Mesendoderm (in vitro differentiated cells): ENCODE measurements around the gene PPM1N. TPM values are rescaled to one million over a fixed set of nuclear protein-coding genes. Genes with fewer than 3 reads are reported as not detected.

Experiments used
- DNase-seq: peaks from one replicate; pipeline ENCODE4 v3.0.0; 2013
- H2AK5ac ChIP-seq: 2 replicates; pipeline ENCODE4 v1.6.1; 2013; ENCODE audit warnings: low read length, inconsistent platforms
- H2BK120ac ChIP-seq: 2 replicates; pipeline ENCODE4 v1.6.1; 2013; ENCODE audit warnings: low read depth, mild to moderate bottlenecking, low read length, moderate library complexity, mixed read lengths
- H2BK15ac ChIP-seq: replicated peaks from 2 replicates; pipeline ENCODE4 v1.6.1; 2013; ENCODE audit warnings: low read depth, mild to moderate bottlenecking, moderate library complexity
- H2BK5ac ChIP-seq: 2 replicates; pipeline ENCODE4 v1.6.1; 2013; ENCODE audit warnings: low read length, inconsistent platforms
- H3K18ac ChIP-seq: 2 replicates; pipeline ENCODE4 v1.6.1; 2013; ENCODE audit warnings: mild to moderate bottlenecking, low read length, mixed read lengths
- H3K23ac ChIP-seq: one replicate; pipeline ENCODE4 v1.6.1; 2013; ENCODE audit warnings: low read length
- H3K27ac ChIP-seq: 2 replicates; pipeline ENCODE4 v1.5.1; 2013; ENCODE audit warnings: low read depth, mild to moderate bottlenecking, inconsistent platforms, low read length, moderate library complexity
- H3K27me3 ChIP-seq: 2 replicates; pipeline ENCODE4 v1.6.1; 2013; ENCODE audit warnings: low read length, control low read depth, mild to moderate bottlenecking, inconsistent platforms; ENCODE audit not compliant: insufficient read depth, poor library complexity
- H3K36me3 ChIP-seq: 2 replicates; pipeline ENCODE4 v1.6.1; 2013; ENCODE audit warnings: low read length, inconsistent platforms; ENCODE audit not compliant: control insufficient read depth, insufficient read depth
- H3K4ac ChIP-seq: one replicate; pipeline ENCODE4 v1.6.1; 2013; ENCODE audit warnings: low read depth, mild to moderate bottlenecking, low read length, moderate library complexity
- H3K4me1 ChIP-seq: 2 replicates; pipeline ENCODE4 v1.6.1; 2013; ENCODE audit warnings: low read depth, low read length, inconsistent platforms; ENCODE audit not compliant: control insufficient read depth
- H3K4me2 ChIP-seq: 2 replicates; pipeline ENCODE4 v1.6.1; 2013; ENCODE audit warnings: low read length
- H3K4me3 ChIP-seq: 2 replicates; pipeline ENCODE4 v1.5.1; 2013; ENCODE audit warnings: mild to moderate bottlenecking, low read length
- H3K56ac ChIP-seq: one replicate; pipeline ENCODE4 v1.6.1; 2013; ENCODE audit warnings: low read length
- H3K79me1 ChIP-seq: 2 replicates; pipeline ENCODE4 v1.6.1; 2013; ENCODE audit warnings: low read length, inconsistent platforms
- H3K79me2 ChIP-seq: 2 replicates; pipeline ENCODE4 v1.6.1; 2013; ENCODE audit warnings: mild to moderate bottlenecking, low read length; ENCODE audit not compliant: control insufficient read depth, insufficient read depth
- H3K9ac ChIP-seq: 2 replicates; pipeline ENCODE4 v1.6.1; 2013; ENCODE audit warnings: low read length, inconsistent platforms
- H4K5ac ChIP-seq: one replicate; pipeline ENCODE4 v1.6.1; 2013; ENCODE audit warnings: low read length
- H4K8ac ChIP-seq: one replicate; pipeline ENCODE4 v1.6.1; 2013; ENCODE audit warnings: low read depth, mild to moderate bottlenecking, control low read depth, low read length, moderate library complexity
- WGBS: extraction: QIAGEN DNeasy Blood & Tissue Kit; methylation state at CpG from one replicate; pipeline ENCODE4 v1.1.7; 2013; ENCODE audit warnings: low lambda C conversion rate, missing lambda C conversion rate; ENCODE audit not compliant: insufficient coverage; ENCODE audit errors: extremely low coverage; 5-methylcytosine and 5-hydroxymethylcytosine counted together
- polyA plus RNA-seq, 2 experiments: library from polyadenylated mRNA; stranded (reverse); fragments of 200-250 nt; gene quantifications; one replicate each; pipeline ENCODE4 v1.2.3, GENCODE V29; 2013

The PPM1N gene
- polyA plus RNA-seq (2013, experiment 1 of 2), result 12.4 TPM
- polyA plus RNA-seq (2013, experiment 2 of 2), result 12.1 TPM

- H3K9ac ChIP-seq, result peak within 1 kb of the TSS; percentile 63
- H3K4me1 ChIP-seq, result peaks cover 4% of the 10 kb centered on the region
- H2BK5ac ChIP-seq, result no peak within 1 kb of the TSS
- no peak within 1 kb of the TSS for H4K8ac ChIP-seq
- no peaks in the 10 kb centered on the region for H3K79me2 ChIP-seq
- H2BK15ac ChIP-seq, result no peak within 1 kb of the TSS
- DNase-seq, result peak; percentile 67
- WGBS, result no CpG with 5 or more reads among the region's 89 CpGs
- H3K36me3 ChIP-seq, result no peaks in the 10 kb centered on the region
- no peak within 1 kb of the TSS for H4K5ac ChIP-seq
- H3K56ac ChIP-seq, result peak within 1 kb of the TSS; percentile 82
- H3K4me3 ChIP-seq, result peak within 1 kb of the TSS; percentile 9
- H2BK120ac ChIP-seq, result no peak within 1 kb of the TSS
- no peak within 1 kb of the TSS for H2AK5ac ChIP-seq
- H3K4me2 ChIP-seq, result peak within 1 kb of the TSS; percentile 73
- H3K23ac ChIP-seq, result peak within 1 kb of the TSS; percentile 15
- H3K27ac ChIP-seq, result no peak within 1 kb of the TSS
- no peak within 1 kb of the TSS for H3K4ac ChIP-seq
- no peaks in the 10 kb centered on the region for H3K27me3 ChIP-seq
- no peaks in the 10 kb centered on the region for H3K79me1 ChIP-seq
- no peak within 1 kb of the TSS for H3K18ac ChIP-seq
Measured at GRCh38 chr19:45498411-45499195, at the start of gene PPM1N. TSS of gene PPM1N (plus strand) at chr19:45498443. CDS start at chr19:45498473, 30 bp downstream.

- WGBS, result no CpG with 5 or more reads among the region's 7 CpGs
- Histone ChIP-seq H3K4me1 (peaks cover 2% of the 10 kb centered on the region), H2BK5ac (no peak overlapping the region), H3K4me2 (no peak overlapping the region), H3K79me2 (no peaks in the 10 kb centered on the region), H2BK15ac (no peak overlapping the region), H3K18ac (no peak overlapping the region), H3K23ac (no peak overlapping the region), H3K27me3 (no peaks in the 10 kb centered on the region), H3K79me1 (no peaks in the 10 kb centered on the region), H3K4ac (no peak overlapping the region), H3K9ac (no peak overlapping the region), H4K8ac (no peak overlapping the region), H4K5ac (no peak overlapping the region), H3K56ac (no peak overlapping the region), H2AK5ac (no peak overlapping the region), H2BK120ac (no peak overlapping the region), H3K27ac (no peak overlapping the region), H3K36me3 (no peaks in the 10 kb centered on the region), H3K4me3 (no peak overlapping the region)
- DNase-seq, result no peak
Measured at GRCh38 chr19:45448887-45449299, 49.4 kb upstream of the PPM1N start.

- H3K9ac ChIP-seq, result peak overlapping the region; percentile 26
- no peak overlapping the region for H3K4ac ChIP-seq
- peak overlapping the region; percentile 44 for H3K4me2 ChIP-seq
- H3K18ac ChIP-seq, result no peak overlapping the region
- DNase-seq, result no peak
- no peak overlapping the region for H2BK5ac ChIP-seq
- no peaks in the 10 kb centered on the region for H3K79me1 ChIP-seq
- no peak overlapping the region for H2BK15ac ChIP-seq
- H3K36me3 ChIP-seq, result no peaks in the 10 kb centered on the region
- no peak overlapping the region for H3K27ac ChIP-seq
- H3K23ac ChIP-seq, result no peak overlapping the region
- H3K27me3 ChIP-seq, result no peaks in the 10 kb centered on the region
- H2AK5ac ChIP-seq, result no peak overlapping the region
- WGBS, result no CpG with 5 or more reads among the region's 5 CpGs
- H3K4me3 ChIP-seq, result no peak overlapping the region
- H4K8ac ChIP-seq, result no peak overlapping the region
- no peak overlapping the region for H4K5ac ChIP-seq
- no peaks in the 10 kb centered on the region for H3K79me2 ChIP-seq
- H3K4me1 ChIP-seq, result no peaks in the 10 kb centered on the region
- H3K56ac ChIP-seq, result no peak overlapping the region
- no peak overlapping the region for H2BK120ac ChIP-seq
Measured at GRCh38 chr19:45450012-45450333, 48.3 kb upstream of the PPM1N start.

- Histone ChIP-seq H4K5ac (no peak overlapping the region), H3K23ac (no peak overlapping the region), H3K56ac (peak overlapping the region; percentile 80), H3K27ac (no peak overlapping the region), H3K4me2 (peak overlapping the region; percentile 85), H3K27me3 (no peaks in the 10 kb centered on the region), H2AK5ac (no peak overlapping the region), H3K4me1 (no peaks in the 10 kb centered on the region), H4K8ac (no peak overlapping the region), H3K79me1 (no peaks in the 10 kb centered on the region), H3K18ac (no peak overlapping the region), H3K79me2 (no peaks in the 10 kb centered on the region), H3K9ac (peak overlapping the region; percentile 53), H3K36me3 (no peaks in the 10 kb centered on the region), H2BK15ac (no peak overlapping the region), H2BK5ac (no peak overlapping the region), H2BK120ac (no peak overlapping the region), H3K4ac (no peak overlapping the region), H3K4me3 (no peak overlapping the region)
- DNase-seq, result peak; percentile 59
- WGBS, result no CpG with 5 or more reads among the region's 28 CpGs
Measured at GRCh38 chr19:45451131-45451849, 47.0 kb upstream of the PPM1N start.

- Histone ChIP-seq H4K8ac (no peak overlapping the region), H3K27me3 (no peaks in the 10 kb centered on the region), H3K18ac (no peak overlapping the region), H3K56ac (no peak overlapping the region), H3K79me1 (no peaks in the 10 kb centered on the region), H2AK5ac (no peak overlapping the region), H3K23ac (no peak overlapping the region), H4K5ac (no peak overlapping the region), H3K4me2 (no peak overlapping the region), H2BK120ac (no peak overlapping the region), H2BK15ac (no peak overlapping the region), H2BK5ac (no peak overlapping the region), H3K36me3 (no peaks in the 10 kb centered on the region), H3K9ac (no peak overlapping the region), H3K27ac (no peak overlapping the region), H3K4me1 (no peaks in the 10 kb centered on the region), H3K4me3 (no peak overlapping the region), H3K79me2 (no peaks in the 10 kb centered on the region), H3K4ac (no peak overlapping the region)
- no CpG with 5 or more reads among the region's 12 CpGs for WGBS
- no peak for DNase-seq
Measured at GRCh38 chr19:45451850-45452387, 46.3 kb upstream of the PPM1N start.
